Vagina (tissue), 2 donors: Measurements from ENCODE around the gene NGEF.

Experiments
- CTCF ChIP-seq, 3 experiments: fragments of 450-650 bp in 2 of 3; fragments of 200-600 bp in 1 of 3; sonication (generic) in 1 of 3; IDR thresholded peaks; one replicate each; pipeline ENCODE4 v1.5.1; 2017 to 2019; ENCODE audit warnings: antibody characterized with exemption in 3 of 3, mild to moderate bottlenecking in 2 of 3, moderate library complexity in 2 of 3
- POLR2A ChIP-seq, 2 donors: fragments of 450-650 bp; IDR thresholded peaks; one replicate each; pipeline ENCODE4 v1.6.1; 2017; ENCODE audit warnings: antibody characterized with exemption in 2 of 2, mild to moderate bottlenecking in 2 of 2, moderate library complexity in 2 of 2
- POLR2AphosphoS5 ChIP-seq, 2 donors: sonication (generic); formaldehyde crosslinking; IDR thresholded peaks; one replicate each; pipeline ENCODE4 v1.9.0; 2017; ENCODE audit warnings: antibody characterized with exemption in 2 of 2, mild to moderate bottlenecking in 2 of 2, low read depth in 1 of 2; ENCODE audit not compliant: insufficient read depth in 1 of 2

DNA sequence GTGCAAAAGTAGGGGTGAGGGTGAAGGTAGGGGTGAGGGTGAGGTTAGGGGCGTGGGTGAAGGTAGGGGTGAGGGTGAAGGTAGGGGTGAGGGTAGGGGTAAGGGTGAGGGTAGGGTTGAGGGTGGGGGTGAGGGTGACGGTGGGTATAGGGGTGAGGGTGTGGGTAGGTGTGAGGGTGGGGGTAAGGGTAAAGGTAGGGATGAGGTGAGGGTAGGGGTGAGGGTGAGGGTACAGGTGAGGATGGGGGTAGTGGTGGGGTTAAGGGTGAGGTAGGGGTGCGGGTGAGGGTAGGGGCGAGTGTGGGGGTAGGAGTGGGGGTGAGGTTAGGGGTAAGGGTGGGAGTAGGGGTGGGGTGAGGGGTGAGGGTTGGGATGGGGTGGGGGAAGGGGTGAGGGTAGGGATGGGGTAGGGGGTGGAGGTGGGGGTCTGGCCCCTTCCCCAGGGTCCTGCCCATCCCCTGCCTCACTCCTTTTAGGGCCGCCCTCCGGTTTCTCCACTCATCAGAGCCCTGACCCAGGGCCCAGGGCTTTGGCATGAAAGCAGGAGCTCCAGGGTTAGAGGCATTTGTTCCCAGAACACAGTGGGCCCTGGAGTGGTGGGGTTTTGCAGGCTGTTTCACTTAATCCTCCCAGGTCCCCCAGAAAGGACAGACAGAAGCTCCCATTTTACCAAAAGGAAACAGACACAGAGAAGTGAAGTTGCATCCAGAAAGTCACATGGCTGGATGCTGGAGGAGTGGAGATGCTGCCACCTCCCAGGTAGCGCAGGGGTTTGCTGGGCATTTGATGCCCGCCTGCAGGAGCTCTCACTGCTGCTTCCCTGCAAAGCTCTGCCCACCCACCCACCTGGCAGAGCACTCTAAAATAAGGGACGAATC lies 116.1 kb downstream of the NGEF start:
- no peak for TF ChIP-seq CTCF (IDR thresholded peaks at IDR 0.05)
- TF ChIP-seq POLR2AphosphoS5 (IDR thresholded peaks at IDR 0.05; ENCODE audit: insufficient read depth in 1 of 2, low read depth in 1 of 2): no peak
- TF ChIP-seq POLR2A (IDR thresholded peaks at IDR 0.05): no peak
